Fibroblast of pulmonary artery (primary cell): ENCODE data around the gene MAP3K6.

Experiments
- DNase-seq: peaks from one replicate; pipeline ENCODE4 v3.0.0-alpha.2; 2010; ENCODE audit warnings: low read depth
- H3K4me3 ChIP-seq: replicated peaks from 2 replicates; pipeline ENCODE4 v1.5.1; 2011; ENCODE audit warnings: low read depth, mild to moderate bottlenecking, control low read depth, low read length, moderate library complexity
- TF ChIP-seq, protein P1 (sequence below): IDR thresholded peaks from 2 replicates; pipeline ENCODE4 v1.5.1; 2011; ENCODE audit warnings: mild to moderate bottlenecking, control low read depth, low read length, inconsistent platforms; ENCODE audit errors: missing control alignments

Gene MAP3K6

DNA sequence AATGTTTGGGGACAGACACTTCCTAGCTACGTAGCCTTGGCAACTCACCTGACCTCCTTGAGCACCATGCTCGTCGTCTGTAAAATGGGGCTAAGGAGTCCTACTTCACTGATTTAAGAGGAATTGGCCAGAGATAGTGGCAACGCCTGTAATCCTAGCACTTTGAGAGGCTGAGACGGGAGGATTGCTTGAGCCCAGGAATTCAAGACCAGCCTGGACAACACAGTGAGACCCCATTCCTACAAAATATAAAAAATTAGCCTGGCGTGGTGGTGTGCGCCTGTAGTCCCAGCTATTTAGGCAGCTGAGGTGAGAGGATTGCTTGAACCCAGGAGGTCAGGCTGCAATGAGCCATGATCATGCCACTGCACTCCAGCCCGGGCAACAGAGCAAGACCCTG lies 20.4 kb downstream of the MAP3K6 start:
- TF ChIP-seq, protein P1, sequence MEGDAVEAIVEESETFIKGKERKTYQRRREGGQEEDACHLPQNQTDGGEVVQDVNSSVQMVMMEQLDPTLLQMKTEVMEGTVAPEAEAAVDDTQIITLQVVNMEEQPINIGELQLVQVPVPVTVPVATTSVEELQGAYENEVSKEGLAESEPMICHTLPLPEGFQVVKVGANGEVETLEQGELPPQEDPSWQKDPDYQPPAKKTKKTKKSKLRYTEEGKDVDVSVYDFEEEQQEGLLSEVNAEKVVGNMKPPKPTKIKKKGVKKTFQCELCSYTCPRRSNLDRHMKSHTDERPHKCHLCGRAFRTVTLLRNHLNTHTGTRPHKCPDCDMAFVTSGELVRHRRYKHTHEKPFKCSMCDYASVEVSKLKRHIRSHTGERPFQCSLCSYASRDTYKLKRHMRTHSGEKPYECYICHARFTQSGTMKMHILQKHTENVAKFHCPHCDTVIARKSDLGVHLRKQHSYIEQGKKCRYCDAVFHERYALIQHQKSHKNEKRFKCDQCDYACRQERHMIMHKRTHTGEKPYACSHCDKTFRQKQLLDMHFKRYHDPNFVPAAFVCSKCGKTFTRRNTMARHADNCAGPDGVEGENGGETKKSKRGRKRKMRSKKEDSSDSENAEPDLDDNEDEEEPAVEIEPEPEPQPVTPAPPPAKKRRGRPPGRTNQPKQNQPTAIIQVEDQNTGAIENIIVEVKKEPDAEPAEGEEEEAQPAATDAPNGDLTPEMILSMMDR, result no peak
- no peak for DNase-seq
- no peak overlapping the region for H3K4me3 ChIP-seq

DNA sequence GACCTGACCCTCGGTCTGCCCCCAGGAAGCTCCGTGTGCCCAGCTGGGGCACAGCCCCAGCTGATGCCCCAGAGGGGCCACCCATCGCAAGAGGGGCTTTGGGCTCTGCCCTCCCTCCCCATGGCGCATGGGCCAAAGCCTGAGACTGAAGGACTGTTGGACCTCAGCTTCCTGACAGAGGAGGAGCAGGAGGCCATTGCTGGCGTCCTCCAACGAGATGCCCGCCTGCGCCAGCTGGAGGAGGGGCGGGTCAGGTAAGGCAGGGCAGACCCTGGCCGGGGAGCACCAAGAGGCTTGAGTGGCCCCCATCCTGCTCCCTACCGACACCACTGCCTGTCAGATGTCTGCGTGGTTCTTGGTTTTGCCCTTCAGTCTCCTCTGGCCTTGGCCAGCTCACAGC lies 21.5 kb downstream of the MAP3K6 start:
- TF ChIP-seq, protein P1, result no peak
- no peak for DNase-seq
- H3K4me3 ChIP-seq, result no peak overlapping the region

DNA sequence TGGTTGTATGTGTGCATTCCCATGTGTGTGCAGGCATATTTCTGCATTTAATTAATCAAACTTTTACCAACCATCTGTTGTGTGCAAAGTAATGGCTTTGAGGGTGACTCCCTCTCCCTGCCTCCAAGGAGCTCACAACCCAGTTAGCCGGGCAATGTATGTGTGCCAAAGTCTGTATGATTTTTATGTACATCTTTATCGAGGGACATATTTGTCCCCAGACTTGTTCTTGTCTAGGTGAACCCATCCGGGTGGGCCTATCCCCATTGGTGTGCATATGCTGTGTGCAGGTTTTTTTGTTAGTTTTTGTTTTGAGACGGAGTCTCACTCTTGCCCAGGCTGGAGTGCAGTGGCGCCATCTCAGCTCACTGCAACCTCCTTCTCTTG lies 23.1 kb downstream of the MAP3K6 start:
- H3K4me3 ChIP-seq, result no peak overlapping the region

DNA sequence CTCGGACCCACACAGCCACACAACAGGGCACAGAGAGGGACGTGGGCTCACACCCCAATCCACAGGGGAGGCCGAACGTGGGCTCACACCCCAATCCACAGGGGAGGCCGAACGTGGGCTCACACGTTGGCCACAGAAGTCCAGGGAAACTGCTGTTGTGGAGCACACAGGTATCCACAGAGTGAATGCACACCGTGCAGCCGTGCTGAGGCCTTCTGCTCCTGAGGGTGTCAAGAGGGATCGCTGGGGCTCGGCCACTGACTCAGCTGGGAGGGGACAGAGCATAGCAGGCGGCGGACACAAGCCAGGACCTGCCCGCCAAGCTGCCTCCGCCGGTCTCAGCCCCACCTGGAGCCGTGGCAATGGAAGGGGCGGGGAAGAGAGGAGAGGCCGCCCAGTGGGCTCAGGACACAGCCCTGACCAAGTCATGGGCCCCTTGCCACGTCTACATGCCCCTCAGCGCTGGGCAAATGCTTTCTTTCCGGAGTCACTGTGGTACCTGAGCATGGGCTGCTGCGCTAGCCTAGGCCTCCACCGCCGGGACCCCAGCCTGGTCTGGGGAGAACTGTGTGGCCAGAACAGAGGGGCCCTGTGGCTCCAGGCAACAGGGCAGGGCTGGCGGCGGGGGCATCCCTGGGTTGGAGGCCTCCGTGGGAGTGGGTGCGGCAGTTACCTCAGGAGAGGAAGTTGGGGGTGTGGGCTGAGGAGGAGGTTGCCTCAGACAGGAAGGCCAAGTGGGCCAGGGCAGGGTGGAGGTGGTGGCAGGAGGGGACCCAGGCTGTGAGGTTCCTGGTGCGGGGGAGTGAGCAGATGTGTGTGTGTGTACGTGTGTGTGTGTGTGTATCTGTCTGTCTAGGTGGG lies 23.8 kb downstream of the MAP3K6 start:
- TF ChIP-seq, protein P1, result no peak
- no peak for DNase-seq
- H3K4me3 ChIP-seq, result no peak overlapping the region

More for the DNA sequence above, 23.1 kb downstream of the MAP3K6 start:
- TF ChIP-seq, protein P1, result no peak
- DNase-seq, result no peak

DNA sequence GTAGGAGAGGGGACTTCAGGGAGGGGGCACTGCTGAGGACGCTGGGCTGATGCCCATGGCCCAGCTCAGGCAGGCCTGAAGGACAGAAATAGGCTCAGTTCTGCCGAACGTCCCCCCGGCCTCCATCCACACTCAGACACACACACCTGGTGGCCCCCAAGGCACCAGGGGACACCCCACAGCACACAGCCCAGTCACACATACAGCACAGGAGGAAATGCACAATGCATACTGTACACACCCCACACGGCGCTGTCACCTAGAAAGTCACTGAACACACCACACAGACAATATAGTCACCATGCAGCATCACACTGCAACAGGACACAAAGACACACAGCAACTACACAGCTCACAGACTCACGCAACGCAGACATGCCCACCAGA lies 24.4 kb downstream of the MAP3K6 start:
- no peak overlapping the region for H3K4me3 ChIP-seq
- TF ChIP-seq, protein P1, result no peak
- no peak for DNase-seq

DNA sequence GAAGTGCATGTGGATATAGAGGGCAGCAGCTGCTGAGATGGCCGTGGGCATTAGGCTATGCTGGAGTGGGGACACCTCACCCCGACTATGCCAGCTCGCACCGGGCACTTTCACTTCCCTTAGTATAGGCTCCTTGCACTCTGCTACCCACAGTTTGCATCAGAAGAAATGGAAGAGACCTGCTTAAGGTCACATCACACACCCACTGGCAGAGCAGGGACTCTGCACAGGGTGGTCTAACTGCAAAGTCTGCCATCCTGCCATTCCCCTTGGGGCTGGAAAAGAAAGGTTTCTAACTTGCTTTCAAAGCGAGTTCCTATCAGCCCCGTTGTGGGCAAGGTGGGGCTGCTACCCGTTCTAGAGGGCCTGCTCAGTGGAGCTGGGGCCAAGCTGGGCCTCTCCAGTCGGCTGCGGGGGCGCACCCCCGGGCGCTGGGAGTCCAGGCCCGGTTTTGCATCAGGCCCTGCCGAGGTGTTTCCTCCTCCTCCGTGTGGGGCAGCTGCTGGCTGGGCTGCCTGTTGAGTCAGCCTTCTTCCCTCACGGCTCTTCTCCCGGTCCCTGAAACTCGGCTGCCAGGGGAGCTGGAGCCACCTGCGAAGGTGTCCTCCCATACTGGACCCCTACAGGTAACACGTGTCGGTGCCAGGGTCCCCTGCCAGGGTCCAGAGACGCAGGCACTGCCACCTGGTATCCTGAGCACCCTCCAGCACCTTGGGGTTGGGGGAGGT lies 25.1 kb downstream of the MAP3K6 start, which contains the start of gene SYTL1:
TSS of gene SYTL1 (plus strand) at position 498 of the 728 bp plus-strand sequence. CDS start 3,313 bp downstream, outside the sequence.
- TF ChIP-seq, protein P1, result no peak
- peak; percentile 68 for DNase-seq

More for the DNA sequence above, 25.1 kb downstream of the MAP3K6 start, which contains the start of gene SYTL1:
- no peak within 1 kb of the TSS for H3K4me3 ChIP-seq
